ENCODE results near the gene KLHDC7B. TPM values are rescaled to one million over a fixed set of nuclear protein-coding genes. Genes with fewer than 3 reads are reported as not detected.

Gene KLHDC7B
- total and polyA plus RNA-seq, 2 of the 13 experiments (the other 11 are each of a cell fraction or from before 2014, with no cell fraction given): 0.11 TPM; not detected in 1

GRCh38 chr22:50548921-50549790, 3.5 kb downstream of the KLHDC7B start:
- no TSS peak for BruUV-seq (replicated peaks)
- Histone ChIP-seq H3K27ac (ENCODE audit: extremely low read length, insufficient read depth, low read length) (no peak overlapping the region), H3K36me3 (replicated peaks in 1 of 2; ENCODE audit: control insufficient read depth in 1 of 2, insufficient read depth in 2 of 2, low read length in 2 of 2) (no peaks in the 10 kb centered on the region), H3K4me3 (replicated peaks in 1 of 3; ENCODE audit: insufficient read depth in 1 of 3, low read depth in 2 of 3, low read length in 3 of 3) (no peak overlapping the region), H4K20me1 (ENCODE audit: insufficient read depth, low read length) (no peaks in the 10 kb centered on the region), H3K9me3 (ENCODE audit: low read length) (no peaks in the 10 kb centered on the region), H3K79me2 (ENCODE audit: insufficient read depth, low read length) (no peaks in the 10 kb centered on the region), H3K4me1 (ENCODE audit: insufficient read depth, low read length) (peaks cover 24% of the 10 kb centered on the region), H3K4me2 (ENCODE audit: low read depth, low read length) (no peak overlapping the region), H3K27me3 (ENCODE audit: control insufficient read depth in 1 of 2, insufficient read depth in 2 of 2, low read length in 2 of 2) (peaks cover 3 to 30% of the 10 kb centered on the region in 2 experiments), H3K9ac (ENCODE audit: insufficient read depth, low read depth, low read length) (no peak overlapping the region), H2AFZ (ENCODE audit: low read length) (no peak overlapping the region)
- POLR2A ChIA-PET: interaction anchor here (1.2 to 2.4 kb wide), 3 partner anchors 9 to 24 kb away, joined by 4 to 12 read pairs (median 11); partner anchors contain the start of gene SCO2
- no peak for ATAC-seq
- in situ Hi-C loops (cut with HindIII; ENCODE audit: extremely low pct_ligation_motif_present, low pct_unique_long_range_greater_than_20kb): no loop called here
- intact Hi-C loops (cut with micrococcal nuclease; ENCODE audit: unreplicated experiment): no loop called here
- no peak for FAIRE-seq
- CTCF ChIA-PET (ENCODE audit: low intra/inter-chr PET ratio, low total read pairs): no interaction called here
- WGBS (ENCODE audit: low lambda C conversion rate): 83% methylated on average over 10 of the region's 68 CpGs
- no peak for DNase-seq (ENCODE audit: low spot score)
- TF ChIP-seq TCF7 (IDR thresholded peaks at IDR 0.05; ENCODE audit: low read depth): no peak
- no peak for TF ChIP-seq NCOA2 (CRISPR knock-in tag; IDR thresholded peaks at IDR 0.05)
- TF ChIP-seq NCOR1 (IDR thresholded peaks at IDR 0.05; ENCODE audit: borderline replicate concordance, low read length): no peak
- TF ChIP-seq ZNF256 (CRISPR knock-in tag; conservative IDR thresholded peaks at IDR 0.05): no peak
- no peak for TF ChIP-seq SSRP1 (CRISPR knock-in tag; IDR thresholded peaks at IDR 0.05)
- no peak for TF ChIP-seq PAXIP1 (CRISPR knock-in tag; conservative IDR thresholded peaks at IDR 0.05)
- TF ChIP-seq ZNF784 (CRISPR knock-in tag; IDR thresholded peaks at IDR 0.05; ENCODE audit: borderline replicate concordance): no peak
- no peak for TF ChIP-seq SP4 (CRISPR knock-in tag; IDR thresholded peaks at IDR 0.05)
- TF ChIP-seq AGO1 (IDR thresholded peaks at IDR 0.05; ENCODE audit: low read depth, low read length, poor library complexity, severe bottlenecking): no peak
- TF ChIP-seq, protein P1, sequence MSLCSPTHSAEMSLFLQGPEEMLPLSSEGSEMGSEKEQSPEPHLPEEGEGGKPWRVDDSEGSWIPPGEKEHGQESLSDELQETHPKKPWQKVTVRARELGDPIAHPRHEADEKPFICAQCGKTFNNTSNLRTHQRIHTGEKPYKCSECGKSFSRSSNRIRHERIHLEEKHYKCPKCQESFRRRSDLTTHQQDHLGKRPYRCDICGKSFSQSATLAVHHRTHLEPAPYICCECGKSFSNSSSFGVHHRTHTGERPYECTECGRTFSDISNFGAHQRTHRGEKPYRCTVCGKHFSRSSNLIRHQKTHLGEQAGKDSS (CRISPR knock-in tag; IDR thresholded peaks at IDR 0.05; ENCODE audit: borderline replicate concordance, low read depth): no peak
- no peak for TF ChIP-seq SMARCC2 (IDR thresholded peaks at IDR 0.05)
- no peak for TF ChIP-seq GMEB1 (CRISPR knock-in tag; IDR thresholded peaks at IDR 0.05; ENCODE audit: borderline replicate concordance)
- TF ChIP-seq STAG1 (CRISPR knock-in tag; IDR thresholded peaks at IDR 0.05): no peak
- TF ChIP-seq PITX1 (CRISPR knock-in tag; IDR thresholded peaks at IDR 0.05): no peak
- TF ChIP-seq, protein P2, sequence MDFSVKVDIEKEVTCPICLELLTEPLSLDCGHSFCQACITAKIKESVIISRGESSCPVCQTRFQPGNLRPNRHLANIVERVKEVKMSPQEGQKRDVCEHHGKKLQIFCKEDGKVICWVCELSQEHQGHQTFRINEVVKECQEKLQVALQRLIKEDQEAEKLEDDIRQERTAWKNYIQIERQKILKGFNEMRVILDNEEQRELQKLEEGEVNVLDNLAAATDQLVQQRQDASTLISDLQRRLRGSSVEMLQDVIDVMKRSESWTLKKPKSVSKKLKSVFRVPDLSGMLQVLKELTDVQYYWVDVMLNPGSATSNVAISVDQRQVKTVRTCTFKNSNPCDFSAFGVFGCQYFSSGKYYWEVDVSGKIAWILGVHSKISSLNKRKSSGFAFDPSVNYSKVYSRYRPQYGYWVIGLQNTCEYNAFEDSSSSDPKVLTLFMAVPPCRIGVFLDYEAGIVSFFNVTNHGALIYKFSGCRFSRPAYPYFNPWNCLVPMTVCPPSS (IDR thresholded peaks at IDR 0.05): no peak
- TF ChIP-seq ZNF644 (CRISPR knock-in tag; IDR thresholded peaks at IDR 0.05; ENCODE audit: low read depth): no peak
